CD1c-positive myeloid dendritic cell (primary cell): Measurements from ENCODE around the gene SLC25A21.
"Not testable (repeated sequence)": the region's sequence is repeated elsewhere in the genome, so short reads cannot be mapped to it uniquely, and the experiment has no call there.

ENCODE experiments used
- DNase-seq: peaks from one replicate; pipeline ENCODE4 v3.0.0-alpha.2; 2016; ENCODE audit errors: extremely low spot score

SLC25A21 gene

GRCh38 chr14:37088356-37089215, 83.8 kb downstream of the SLC25A21 start:
- no peak for DNase-seq

GRCh38 chr14:37087520-37087919, 84.9 kb downstream of the SLC25A21 start:
- DNase-seq = no peak

GRCh38 chr14:37083599-37083998, 88.8 kb downstream of the SLC25A21 start:
- DNase-seq = no peak

- DNase-seq = no peak
These were observed 90.0 kb downstream of the SLC25A21 start for GRCh38 chr14:37082449-37082848.

GRCh38 chr14:37081856-37082255, 90.5 kb downstream of the SLC25A21 start:
- no peak for DNase-seq

GRCh38 chr14:37081218-37081617, 91.2 kb downstream of the SLC25A21 start:
- DNase-seq = no peak

- DNase-seq = no peak
These were observed 94.3 kb downstream of the SLC25A21 start for GRCh38 chr14:37078131-37078530.

- not testable (repeated sequence) for DNase-seq
These were observed 98.1 kb downstream of the SLC25A21 start for GRCh38 chr14:37074320-37074719.

GRCh38 chr14:37063467-37064240, 108.8 kb downstream of the SLC25A21 start:
- no peak for DNase-seq

GRCh38 chr14:37062191-37062803, 110.1 kb downstream of the SLC25A21 start:
- DNase-seq = no peak

- DNase-seq = no peak
These were observed 110.7 kb downstream of the SLC25A21 start for GRCh38 chr14:37061697-37062096.

GRCh38 chr14:37060496-37061260, 111.7 kb downstream of the SLC25A21 start:
- no peak for DNase-seq

- DNase-seq = no peak
These were observed 114.6 kb downstream of the SLC25A21 start for GRCh38 chr14:37057776-37058175.

- no peak for DNase-seq
These were observed 115.9 kb downstream of the SLC25A21 start for GRCh38 chr14:37056473-37056872.

- DNase-seq = no peak
These were observed 117.5 kb downstream of the SLC25A21 start for GRCh38 chr14:37054869-37055268.

GRCh38 chr14:37054144-37054543, 118.3 kb downstream of the SLC25A21 start:
- DNase-seq = no peak

- DNase-seq = no peak
These were observed 120.7 kb downstream of the SLC25A21 start for GRCh38 chr14:37051680-37052079.

GRCh38 chr14:37051153-37051552, 121.3 kb downstream of the SLC25A21 start:
- DNase-seq = no peak

GRCh38 chr14:37048666-37049071, 123.7 kb downstream of the SLC25A21 start:
- no peak for DNase-seq

- no peak for DNase-seq
These were observed 124.4 kb downstream of the SLC25A21 start for GRCh38 chr14:37047996-37048395.

- DNase-seq = no peak
These were observed 125.2 kb downstream of the SLC25A21 start for GRCh38 chr14:37047226-37047625.

- DNase-seq = no peak
These were observed 125.6 kb downstream of the SLC25A21 start for GRCh38 chr14:37046815-37047214.
